ENCODE measurements around the gene ZBTB38.

ZBTB38 gene

GRCh38 chr3:141343077-141343476 is 25.2 kb upstream of the ZBTB38 start:
- Mint-ChIP-seq H3K9me3 (peaks cover 19% of the 10 kb centered on the region), H3K4me3 (no peak overlapping the region), H3K27ac (no peak overlapping the region), H3K27me3 (ENCODE audit: low read depth) (peaks cover 4% of the 10 kb centered on the region), H3K4me1 (no peaks in the 10 kb centered on the region), H3K36me3 (ENCODE audit: low read depth) (peaks cover 3% of the 10 kb centered on the region)
- no peak for TF ChIP-seq CTCF (IDR thresholded peaks at IDR 0.05; ENCODE audit: unreplicated experiment in 3 of 3)

- Mint-ChIP-seq H3K4me3 (no peak overlapping the region), H3K27me3 (ENCODE audit: low read depth) (peaks cover 4% of the 10 kb centered on the region), H3K27ac (no peak overlapping the region), H3K36me3 (ENCODE audit: low read depth) (peaks cover 3% of the 10 kb centered on the region), H3K4me1 (peaks cover 6% of the 10 kb centered on the region), H3K9me3 (peaks cover 18% of the 10 kb centered on the region)
- no peak for TF ChIP-seq CTCF (IDR thresholded peaks at IDR 0.05; ENCODE audit: unreplicated experiment in 3 of 3)
Observed at GRCh38 chr3:141343865-141344271, 24.4 kb upstream of the ZBTB38 start.

- Mint-ChIP-seq H3K4me1 (peaks cover 6% of the 10 kb centered on the region), H3K27me3 (ENCODE audit: low read depth) (peaks cover 4% of the 10 kb centered on the region), H3K27ac (no peak overlapping the region), H3K36me3 (ENCODE audit: low read depth) (peaks cover 4% of the 10 kb centered on the region), H3K4me3 (no peak overlapping the region), H3K9me3 (peaks cover 18% of the 10 kb centered on the region)
- no peak for TF ChIP-seq CTCF (IDR thresholded peaks at IDR 0.05; ENCODE audit: unreplicated experiment in 3 of 3)
Observed at GRCh38 chr3:141345528-141345927, 22.8 kb upstream of the ZBTB38 start.

GRCh38 chr3:141346007-141346406 is 22.3 kb upstream of the ZBTB38 start:
- peaks cover 6% of the 10 kb centered on the region for H3K4me1 Mint-ChIP-seq
- H3K36me3 Mint-ChIP-seq (ENCODE audit: low read depth), result peaks cover 4% of the 10 kb centered on the region
- H3K9me3 Mint-ChIP-seq, result peaks cover 18% of the 10 kb centered on the region
- no peak overlapping the region for H3K27ac Mint-ChIP-seq
- peaks cover 4% of the 10 kb centered on the region for H3K27me3 Mint-ChIP-seq (ENCODE audit: low read depth)
- no peak overlapping the region for H3K4me3 Mint-ChIP-seq
- TF ChIP-seq CTCF (IDR thresholded peaks at IDR 0.05; ENCODE audit: unreplicated experiment in 3 of 3), result no peak

GRCh38 chr3:141346418-141346817 is 21.9 kb upstream of the ZBTB38 start:
- H3K4me3 Mint-ChIP-seq, result no peak overlapping the region
- peaks cover 4% of the 10 kb centered on the region for H3K36me3 Mint-ChIP-seq (ENCODE audit: low read depth)
- peak overlapping the region in 2 of 3 experiments; percentile 44 to 52 for H3K27ac Mint-ChIP-seq
- TF ChIP-seq CTCF (IDR thresholded peaks at IDR 0.05; ENCODE audit: unreplicated experiment in 3 of 3), result no peak
- peaks cover 14% of the 10 kb centered on the region for H3K9me3 Mint-ChIP-seq
- peaks cover 4% of the 10 kb centered on the region for H3K27me3 Mint-ChIP-seq (ENCODE audit: low read depth)
- H3K4me1 Mint-ChIP-seq, result peaks cover 6% of the 10 kb centered on the region

GRCh38 chr3:141346839-141347238 is 21.5 kb upstream of the ZBTB38 start:
- Mint-ChIP-seq H3K4me1 (peaks cover 6% of the 10 kb centered on the region), H3K36me3 (ENCODE audit: low read depth) (peaks cover 4% of the 10 kb centered on the region), H3K4me3 (no peak overlapping the region), H3K27ac (peak overlapping the region in 2 of 3 experiments; percentile 44 to 52), H3K27me3 (ENCODE audit: low read depth) (peaks cover 2% of the 10 kb centered on the region), H3K9me3 (peaks cover 10% of the 10 kb centered on the region)
- TF ChIP-seq CTCF (IDR thresholded peaks at IDR 0.05; ENCODE audit: unreplicated experiment in 3 of 3), result no peak
